Tibial nerve (tissue), 4 donors: Measurements from ENCODE around the gene NEURL3. TPM values are rescaled to one million over a fixed set of nuclear protein-coding genes. Genes with fewer than 3 reads are reported as not detected.

Source experiments
- DNase-seq, 2 donors: peaks; one replicate each; pipeline ENCODE4 v3.0.0-alpha.2; 2019; ENCODE audit warnings: low spot score in 2 of 2
- H3K27ac ChIP-seq, 4 donors: fragments of 200-600 bp; sonication (generic) in 3 of 4; one replicate each; pipeline ENCODE4 v1.5.1; 2017 to 2019; ENCODE audit warnings: mild to moderate bottlenecking in 1 of 4
- H3K27me3 ChIP-seq, 2 donors: fragments of 200-600 bp; sonication (generic) in 1 of 2; one replicate each; pipeline versions ENCODE4 v1.5.1 to v1.6.0; 2017 to 2019
- H3K36me3 ChIP-seq, 3 donors: fragments of 200-600 bp; sonication (generic); one replicate each; pipeline ENCODE4 v1.5.1; 2018 to 2019
- H3K4me1 ChIP-seq, 4 donors: fragments of 200-600 bp; sonication (generic) in 3 of 4; one replicate each; pipeline ENCODE4 v1.5.1; 2017 to 2019
- H3K4me3 ChIP-seq, 4 donors: fragments of 200-600 bp; sonication (generic) in 3 of 4; one replicate each; pipeline ENCODE4 v1.5.1; 2017 to 2019; ENCODE audit warnings: mild to moderate bottlenecking in 1 of 4, moderate library complexity in 1 of 4
- H3K9me3 ChIP-seq, 4 donors: fragments of 200-600 bp; sonication (generic) in 3 of 4; one replicate each; pipeline ENCODE4 v1.5.1; 2017 to 2019
- CTCF ChIP-seq, 5 experiments: fragments of 200-600 bp in 3 of 5; fragments of 450-650 bp in 2 of 5; sonication (generic) in 3 of 5; IDR thresholded peaks; one replicate each; pipeline ENCODE4 v1.5.1; 2016 to 2019; ENCODE audit warnings: antibody characterized with exemption in 5 of 5, mild to moderate bottlenecking in 3 of 5, moderate library complexity in 2 of 5
- EP300 ChIP-seq, 2 donors: sonication (generic); formaldehyde crosslinking; IDR thresholded peaks; one replicate each; pipeline ENCODE4 v1.6.1; 2017; ENCODE audit warnings: antibody characterized with exemption in 2 of 2, mild to moderate bottlenecking in 1 of 2
- POLR2A ChIP-seq, 2 donors: fragments of 450-650 bp; IDR thresholded peaks; one replicate each; pipeline ENCODE4 v1.6.1; 2017; ENCODE audit warnings: antibody characterized with exemption in 2 of 2, mild to moderate bottlenecking in 2 of 2, moderate library complexity in 2 of 2
- WGBS, 2 donors: methylation state at CpG; one replicate each; pipeline ENCODE4 v1.1.5; 2018; 5-methylcytosine and 5-hydroxymethylcytosine counted together
- total RNA-seq, 4 donors: library from RNA; depleted of rRNA; stranded (reverse); fragments of >200 nt; gene quantifications; one replicate each; pipeline ENCODE4 v1.1.0, GENCODE V29; 2016

NEURL3 gene
- total RNA-seq, 4 donors from 2014 or later, result 1.5 TPM; not detected in 3

- Histone ChIP-seq H3K27ac (peak overlapping the region in 1 of 4 donors; percentile 22), H3K36me3 (no peaks in the 10 kb centered on the region), H3K4me1 (peaks cover 0 to 6% (median 3%) of the 10 kb centered on the region in 4 donors), H3K9me3 (no peaks in the 10 kb centered on the region), H3K27me3 (peaks cover 0 to 12% of the 10 kb centered on the region in 2 donors), H3K4me3 (peak overlapping the region in 2 of 4 donors; percentile 26 to 33)
- TF ChIP-seq EP300 (IDR thresholded peaks at IDR 0.05) (no peak), CTCF (IDR thresholded peaks at IDR 0.05) (peak; percentile 43 to 67 (median 52))
- peak in 1 of 2 donors; percentile 19 for DNase-seq
- 13 to 17% methylated on average over 15 to 25 of the region's 25 CpGs for WGBS, 2 donors
These were observed 34.5 kb downstream of the NEURL3 start for GRCh38 chr2:96470636-96471035.

GRCh38 chr2:96470109-96470508 is 35.0 kb downstream of the NEURL3 start:
- Histone ChIP-seq H3K9me3 (no peaks in the 10 kb centered on the region), H3K4me1 (peaks cover 0 to 6% (median 3%) of the 10 kb centered on the region in 4 donors), H3K4me3 (no peak overlapping the region), H3K27me3 (peaks cover 0 to 12% of the 10 kb centered on the region in 2 donors), H3K36me3 (no peaks in the 10 kb centered on the region), H3K27ac (no peak overlapping the region)
- no peak for DNase-seq
- 71 to 72% methylated on average over 8 of the region's 8 CpGs for WGBS, 2 donors
- no peak for TF ChIP-seq POLR2A (IDR thresholded peaks at IDR 0.05)
- TF ChIP-seq EP300 (IDR thresholded peaks at IDR 0.05), result no peak
- TF ChIP-seq CTCF (IDR thresholded peaks at IDR 0.05), result no peak

GRCh38 chr2:96468904-96469303 is 36.3 kb downstream of the NEURL3 start:
- H3K27ac ChIP-seq, result no peak overlapping the region
- H3K9me3 ChIP-seq, result no peaks in the 10 kb centered on the region
- peaks cover 0 to 12% of the 10 kb centered on the region in 2 donors for H3K27me3 ChIP-seq
- DNase-seq, result no peak
- no peak overlapping the region for H3K4me3 ChIP-seq
- TF ChIP-seq EP300 (IDR thresholded peaks at IDR 0.05), result no peak
- TF ChIP-seq POLR2A (IDR thresholded peaks at IDR 0.05), result no peak
- TF ChIP-seq CTCF (IDR thresholded peaks at IDR 0.05), result no peak
- H3K36me3 ChIP-seq, result no peaks in the 10 kb centered on the region
- H3K4me1 ChIP-seq, result peaks cover 0 to 6% (median 3%) of the 10 kb centered on the region in 4 donors
- 80 to 86% methylated on average over 6 of the region's 6 CpGs for WGBS, 2 donors

- WGBS, 2 donors, result 85 to 96% methylated on average over 2 of the region's 2 CpGs
- Histone ChIP-seq H3K4me1 (no peaks in the 10 kb centered on the region), H3K27ac (no peak overlapping the region), H3K9me3 (peaks cover 0 to 10% (median 3%) of the 10 kb centered on the region in 4 donors), H3K36me3 (no peaks in the 10 kb centered on the region), H3K4me3 (no peak overlapping the region), H3K27me3 (no peaks in the 10 kb centered on the region)
- TF ChIP-seq POLR2A (IDR thresholded peaks at IDR 0.05) (no peak), EP300 (IDR thresholded peaks at IDR 0.05) (no peak), CTCF (IDR thresholded peaks at IDR 0.05) (no peak)
- no peak for DNase-seq
These were observed 40.5 kb downstream of the NEURL3 start for GRCh38 chr2:96464651-96465050.

- peaks cover 0 to 16% (median 6%) of the 10 kb centered on the region in 4 donors for H3K9me3 ChIP-seq
- no peaks in the 10 kb centered on the region for H3K36me3 ChIP-seq
- H3K4me3 ChIP-seq, result no peak overlapping the region
- TF ChIP-seq EP300 (IDR thresholded peaks at IDR 0.05) (no peak), CTCF (IDR thresholded peaks at IDR 0.05) (no peak), POLR2A (IDR thresholded peaks at IDR 0.05) (no peak)
- WGBS, 2 donors, result 88 to 94% methylated on average over 3 of the region's 3 CpGs
- H3K27ac ChIP-seq, result no peak overlapping the region
- no peak for DNase-seq
- H3K27me3 ChIP-seq, result no peaks in the 10 kb centered on the region
- H3K4me1 ChIP-seq, result no peaks in the 10 kb centered on the region
These were observed 41.1 kb downstream of the NEURL3 start for GRCh38 chr2:96464061-96464460.
